GM13976 (cell line): ENCODE data around the gene GPR162.
A peak's percentile ranks its signal among the peaks of the same experiment; 100 is the strongest.

ENCODE experiments used
- DNase-seq: peaks from one replicate; pipeline ENCODE4 v3.0.0; 2012; ENCODE audit warnings: low spot score
- in situ Hi-C: fragments of 300-500 bp; cut with MboI; formaldehyde crosslinking; loops from one replicate; pipeline ENCODE4 v1.12.0; 2022; ENCODE audit warnings: low sequenced_read_pairs, mixed read lengths, inconsistent platforms; ENCODE audit not compliant: unreplicated experiment
- TF ChIP-seq, protein P1 (sequence below): IDR thresholded peaks from 2 replicates; pipeline ENCODE4 v1.5.1; 2012; ENCODE audit warnings: borderline replicate concordance, mild to moderate bottlenecking; ENCODE audit not compliant: insufficient read depth; ENCODE audit errors: extremely low read depth, missing control alignments, control extremely low read depth

GPR162 gene

DNA sequence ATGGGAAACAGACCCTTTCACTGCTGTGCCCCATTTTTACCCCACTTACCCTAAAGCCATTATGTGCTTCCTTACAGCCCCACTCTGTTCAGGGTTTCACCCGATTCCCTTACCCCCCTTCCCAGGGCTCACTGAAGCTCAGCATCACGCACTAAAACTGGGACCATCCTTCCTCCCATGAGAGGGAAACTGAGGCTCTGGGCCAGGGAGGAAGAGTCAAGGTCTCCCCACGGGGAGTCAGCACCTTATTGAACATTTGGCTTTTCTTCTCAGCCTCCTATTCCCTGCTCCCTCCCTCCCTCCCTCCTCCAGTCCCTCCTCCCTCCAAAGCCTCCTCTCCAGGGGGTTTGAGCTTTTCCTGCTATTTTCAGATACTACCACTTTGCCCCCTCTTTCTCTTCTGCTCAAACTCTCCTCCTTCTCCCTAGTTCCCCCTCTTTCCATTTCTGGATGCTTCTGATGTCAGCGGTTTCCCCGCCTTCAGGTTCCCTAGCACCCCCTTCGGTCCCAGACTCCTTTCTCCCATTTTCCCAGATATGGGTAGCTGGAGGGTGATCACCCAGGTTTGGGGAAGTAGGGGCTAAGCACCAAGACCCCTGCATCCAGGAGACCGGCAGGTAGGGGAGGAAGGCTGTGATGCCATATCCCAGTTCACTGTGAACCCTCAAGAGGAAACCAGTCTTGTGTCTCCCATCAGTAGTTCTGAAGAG is 960 bp downstream of the GPR162 start:
- DNase-seq = no peak
- TF ChIP-seq, protein P1, sequence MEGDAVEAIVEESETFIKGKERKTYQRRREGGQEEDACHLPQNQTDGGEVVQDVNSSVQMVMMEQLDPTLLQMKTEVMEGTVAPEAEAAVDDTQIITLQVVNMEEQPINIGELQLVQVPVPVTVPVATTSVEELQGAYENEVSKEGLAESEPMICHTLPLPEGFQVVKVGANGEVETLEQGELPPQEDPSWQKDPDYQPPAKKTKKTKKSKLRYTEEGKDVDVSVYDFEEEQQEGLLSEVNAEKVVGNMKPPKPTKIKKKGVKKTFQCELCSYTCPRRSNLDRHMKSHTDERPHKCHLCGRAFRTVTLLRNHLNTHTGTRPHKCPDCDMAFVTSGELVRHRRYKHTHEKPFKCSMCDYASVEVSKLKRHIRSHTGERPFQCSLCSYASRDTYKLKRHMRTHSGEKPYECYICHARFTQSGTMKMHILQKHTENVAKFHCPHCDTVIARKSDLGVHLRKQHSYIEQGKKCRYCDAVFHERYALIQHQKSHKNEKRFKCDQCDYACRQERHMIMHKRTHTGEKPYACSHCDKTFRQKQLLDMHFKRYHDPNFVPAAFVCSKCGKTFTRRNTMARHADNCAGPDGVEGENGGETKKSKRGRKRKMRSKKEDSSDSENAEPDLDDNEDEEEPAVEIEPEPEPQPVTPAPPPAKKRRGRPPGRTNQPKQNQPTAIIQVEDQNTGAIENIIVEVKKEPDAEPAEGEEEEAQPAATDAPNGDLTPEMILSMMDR = no peak
- in situ Hi-C loops = loop anchor here (10.0 kb wide), 1 partner anchor 68 kb away; the partner anchor contains the start of gene MLF2

DNA sequence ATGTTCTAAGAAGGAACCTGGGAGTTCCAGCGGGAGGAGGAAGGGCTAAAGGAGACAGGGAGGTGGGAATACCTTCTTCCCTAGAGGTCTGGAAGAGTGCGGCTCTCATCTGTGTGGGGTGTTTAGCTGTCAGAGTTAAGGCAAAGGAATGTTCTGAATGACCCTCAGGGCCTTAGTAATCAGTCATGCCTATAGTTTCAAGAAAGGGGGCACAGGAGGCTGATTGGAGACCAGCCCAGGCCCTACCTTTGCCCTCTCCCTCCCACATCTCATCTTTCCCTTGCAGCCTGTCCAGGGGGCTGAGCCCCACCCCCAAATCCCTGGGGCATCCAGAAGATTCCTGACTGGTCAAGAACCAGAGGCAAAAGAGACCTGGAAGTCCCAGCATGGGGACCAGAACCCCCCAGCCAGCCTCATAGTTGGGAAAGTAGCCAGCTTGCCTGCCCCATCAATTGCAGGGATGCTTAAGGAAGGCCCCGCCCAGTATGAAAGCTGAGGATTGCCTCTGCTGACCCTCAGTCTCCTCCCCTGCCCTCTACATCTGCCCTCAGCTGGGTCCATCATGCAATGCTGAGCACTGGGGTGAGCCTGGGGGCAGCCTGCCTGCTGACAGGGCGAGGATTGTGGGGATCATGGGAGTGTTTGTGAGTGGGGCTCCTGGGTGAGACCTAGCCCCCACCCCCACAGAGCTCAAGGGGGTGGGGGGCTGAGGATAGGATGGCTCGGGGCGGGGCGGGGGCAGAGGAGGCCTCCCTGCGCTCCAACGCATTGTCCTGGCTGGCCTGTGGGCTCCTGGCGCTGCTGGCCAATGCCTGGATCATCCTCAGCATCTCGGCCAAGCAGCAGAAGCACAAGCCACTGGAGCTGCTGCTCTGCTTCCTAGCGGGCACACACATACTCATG is 1.8 kb downstream of the GPR162 start:
- in situ Hi-C loops = loop anchor here (10.0 kb wide), 1 partner anchor 69 kb away; the partner anchor contains the start of gene MLF2
- DNase-seq = no peak
- TF ChIP-seq, protein P1 = no peak

GRCh38 chr12:6824085-6824775 is 2.6 kb downstream of the GPR162 start:
- in situ Hi-C loops = loop anchor here (10.0 kb wide), 1 partner anchor 69 kb away; the partner anchor contains the start of gene MLF2
- DNase-seq = no peak
- TF ChIP-seq, protein P1 = no peak

DNA sequence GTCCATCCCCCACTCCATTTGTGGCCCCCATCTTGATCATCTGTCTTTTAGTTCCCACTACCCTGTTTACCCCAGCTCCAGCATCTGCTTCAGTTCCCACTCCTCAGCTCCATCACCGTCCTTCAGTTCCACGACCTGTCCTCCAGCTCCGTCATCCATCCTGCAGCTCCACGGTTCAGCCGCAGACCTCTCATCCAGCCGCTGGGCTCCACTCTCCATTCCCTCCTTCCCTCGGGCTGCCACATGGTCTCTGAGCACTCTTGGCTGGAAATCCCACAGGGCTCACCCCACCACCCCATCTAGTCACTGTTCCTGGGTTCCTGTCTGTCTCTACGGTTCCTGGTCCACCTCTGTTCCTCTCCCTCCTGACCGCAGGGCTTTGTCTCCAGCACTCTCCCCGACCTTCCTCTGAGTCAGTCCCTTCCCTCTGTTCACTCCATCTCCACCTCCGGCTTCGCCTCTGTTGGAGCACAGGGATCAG is 3.3 kb downstream of the GPR162 start:
- in situ Hi-C loops = loop anchor here (10.0 kb wide), 1 partner anchor 70 kb away; the partner anchor contains the start of gene MLF2
- no peak for DNase-seq
- TF ChIP-seq, protein P1 = no peak

DNA sequence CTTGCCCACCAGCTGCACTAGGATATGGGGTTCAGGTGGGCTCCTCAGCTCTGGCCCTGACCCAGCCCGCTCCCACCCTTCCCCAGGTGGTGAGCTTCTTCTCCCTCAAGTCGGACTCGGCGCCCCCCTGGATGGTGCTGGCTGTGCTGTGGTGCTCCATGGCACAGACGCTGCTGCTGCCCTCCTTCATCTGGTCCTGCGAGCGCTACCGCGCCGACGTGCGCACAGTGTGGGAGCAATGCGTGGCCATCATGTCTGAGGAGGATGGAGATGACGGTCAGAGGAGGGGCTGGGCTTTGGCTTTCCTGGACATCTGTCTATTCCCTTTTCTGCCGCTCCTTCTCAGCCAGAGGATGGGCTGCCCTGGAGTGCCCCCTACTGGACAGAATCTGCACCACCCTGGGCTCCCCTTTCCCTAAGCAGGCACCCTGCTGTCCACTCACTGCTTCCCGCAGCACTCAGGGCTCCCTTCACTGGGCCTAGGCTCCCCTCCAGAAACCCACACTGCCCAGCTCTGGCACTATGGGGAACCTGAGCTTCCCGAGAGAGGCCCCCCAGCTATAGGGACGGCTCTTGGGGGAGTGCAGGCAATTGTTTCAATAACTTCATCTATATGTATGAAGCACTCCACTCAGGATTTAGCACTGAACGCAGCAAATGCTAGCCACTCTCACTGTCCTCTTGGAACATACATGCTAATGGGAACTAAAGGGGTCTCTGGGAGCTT is 3.9 kb downstream of the GPR162 start:
- in situ Hi-C loops = loop anchor here (10.0 kb wide), 1 partner anchor 71 kb away; the partner anchor contains the start of gene MLF2
- peak; percentile 94 for DNase-seq
- TF ChIP-seq, protein P1 = peak; percentile 91
